ENCODE data around the gene RBM4.

GRCh38 chr11:66626926-66627325, 11.6 kb upstream of the RBM4 start:
- no peak for TF ChIP-seq CTCF (conservative IDR thresholded peaks at IDR 0.05; ENCODE audit: low read length)
- no peak for TF ChIP-seq EZH2phosphoT487 (IDR thresholded peaks at IDR 0.05; ENCODE audit: borderline replicate concordance)

All from Loucy (cell line).